SKM-1 treated with dmso at 0.1 percent for 144 hours (cell line): ENCODE results near the gene S1PR2.
"Not testable (repeated sequence)": the region's sequence is repeated elsewhere in the genome, so short reads cannot be mapped to it uniquely, and the experiment has no call there.

Experiments used
- DNase-seq: peaks from one replicate; lab custom pipeline; 2025; ENCODE audit not compliant: unreplicated experiment; lab: John Stamatoyannopoulos, UW

S1PR2 gene

DNA sequence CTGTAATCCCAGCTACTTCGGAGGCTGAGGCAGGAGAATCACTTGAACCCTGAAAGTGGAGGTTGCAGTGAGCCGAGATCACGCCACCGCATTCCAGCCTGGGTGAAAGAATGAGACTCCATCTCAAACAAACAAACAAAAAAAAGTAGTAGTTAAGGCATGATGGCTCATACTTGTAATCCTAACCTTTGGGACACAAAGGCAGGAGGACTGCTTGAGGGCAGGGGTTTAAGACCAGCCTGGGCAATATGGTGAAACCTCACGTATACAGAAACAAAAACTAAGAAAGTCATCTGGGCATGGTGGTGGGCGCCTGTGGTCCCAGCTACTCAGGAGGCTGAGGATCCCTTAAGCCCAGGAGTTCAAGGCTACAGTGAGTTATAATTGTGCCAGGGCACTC lies 38.2 kb downstream of the S1PR2 start:
- no peak for DNase-seq

DNA sequence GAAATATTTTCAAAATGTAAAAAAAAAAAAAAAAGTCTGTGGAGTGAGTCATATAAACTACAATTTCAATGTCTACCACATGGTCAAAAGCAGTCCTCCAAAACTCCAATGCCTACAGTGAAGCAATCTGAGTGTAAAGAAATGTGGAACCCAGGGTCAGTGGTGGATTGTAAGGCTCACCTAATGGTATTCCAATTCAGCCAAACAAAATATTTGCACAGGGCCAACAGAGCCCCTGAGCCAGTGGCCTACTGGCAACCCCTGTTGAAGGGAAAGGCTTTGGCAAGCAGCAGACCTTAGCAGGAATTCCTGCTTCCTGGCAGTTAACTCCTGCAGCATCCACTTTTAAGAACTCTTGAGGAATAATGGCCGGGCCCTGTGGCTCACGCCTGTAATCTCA lies 39.8 kb downstream of the S1PR2 start:
- DNase-seq, result no peak

DNA sequence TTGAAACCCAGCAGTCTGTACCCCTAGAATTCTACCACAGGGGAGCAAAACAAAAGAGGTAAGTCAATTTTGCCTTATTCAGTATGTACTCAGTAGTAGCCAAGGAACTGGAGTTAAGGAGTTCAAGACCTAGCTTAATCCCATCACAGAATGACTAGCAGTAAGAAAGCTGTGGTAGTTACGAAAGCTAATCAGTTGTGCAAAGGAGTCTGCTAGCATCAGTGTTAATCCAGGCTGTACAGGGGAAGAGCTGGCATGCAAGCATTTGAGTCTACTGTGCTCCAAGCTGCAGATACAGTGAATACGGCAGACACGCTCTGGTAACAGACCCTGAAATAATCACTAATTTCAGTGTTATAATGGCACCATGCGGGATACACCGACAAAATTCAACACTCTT lies 41.1 kb downstream of the S1PR2 start:
- no peak for DNase-seq

DNA sequence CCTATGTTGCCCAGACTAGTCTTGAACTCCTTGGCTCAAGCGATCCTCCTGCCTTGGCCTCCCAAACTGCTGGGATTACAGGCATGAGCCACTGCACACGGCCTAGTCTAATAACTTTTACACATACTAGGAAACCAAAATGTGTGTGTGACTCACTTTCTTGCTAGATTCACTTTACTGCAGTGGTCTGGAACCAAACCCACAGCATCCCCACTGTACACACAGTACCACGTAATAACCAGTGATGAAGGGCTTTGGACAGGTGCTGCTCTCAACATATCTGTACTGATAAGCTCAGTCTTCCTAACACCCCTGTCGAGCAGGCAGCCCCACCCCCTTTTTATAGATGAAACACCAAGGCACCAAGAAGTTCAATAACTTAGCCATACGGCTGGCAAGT lies 41.5 kb downstream of the S1PR2 start:
- no peak for DNase-seq

DNA sequence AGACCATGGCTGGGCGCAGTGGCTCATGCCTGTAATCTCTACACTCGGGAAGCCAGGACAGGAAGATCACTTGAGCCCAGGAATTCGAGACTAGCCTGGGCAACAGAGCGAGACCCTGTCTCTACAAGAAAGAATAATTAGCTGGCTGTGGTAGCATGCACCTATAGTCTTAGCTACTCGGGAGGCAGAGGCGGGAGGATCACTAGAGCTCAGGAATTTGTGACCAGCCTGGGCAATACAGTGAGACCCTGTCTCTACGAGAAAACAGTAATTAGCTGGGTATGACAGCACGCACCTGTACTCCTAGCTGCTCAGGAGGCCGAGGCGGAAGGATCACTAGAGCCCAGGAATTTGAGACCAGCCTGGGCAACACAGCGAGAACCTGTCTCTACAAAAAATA lies 43.8 kb downstream of the S1PR2 start:
- no peak for DNase-seq

DNA sequence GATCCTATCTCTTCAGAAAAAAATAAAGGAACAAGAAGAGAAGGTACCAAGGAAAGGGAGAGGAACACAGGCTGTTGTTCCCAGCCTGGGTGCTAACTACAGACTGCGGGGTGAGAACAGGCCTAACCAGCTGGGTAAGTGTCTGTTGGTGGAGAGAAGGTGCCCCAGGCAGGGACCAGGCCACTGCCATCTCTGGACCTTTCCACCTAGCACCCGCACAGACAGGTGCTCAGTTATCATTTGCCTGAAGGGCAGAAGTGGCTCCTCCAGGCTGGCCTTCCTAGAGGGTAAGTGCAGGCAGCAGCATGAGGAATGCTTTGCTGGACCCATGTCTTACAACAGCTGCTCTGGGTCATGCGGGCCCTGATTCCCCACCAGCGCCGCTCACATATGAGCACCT lies 46.5 kb downstream of the S1PR2 start:
- no peak for DNase-seq

DNA sequence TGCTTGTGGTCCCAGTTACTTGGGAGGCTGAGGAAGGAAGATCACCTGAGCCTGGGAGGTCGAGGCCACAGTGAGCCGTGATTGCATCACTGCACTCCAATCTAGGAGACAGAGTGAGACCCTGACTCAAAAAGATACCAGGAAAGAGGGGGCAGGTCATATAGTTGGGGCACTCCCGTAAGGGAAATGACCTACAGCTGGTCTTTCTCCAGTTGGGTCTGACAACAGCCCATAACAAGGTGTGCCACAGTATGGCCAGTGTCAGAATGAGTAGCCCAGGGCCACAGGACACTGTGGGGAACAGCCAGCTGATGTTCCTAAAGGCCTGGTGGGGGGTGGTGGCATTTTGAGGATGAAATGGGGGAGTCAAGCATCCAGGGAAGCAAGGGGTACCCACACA lies 47.2 kb downstream of the S1PR2 start:
- no peak for DNase-seq

DNA sequence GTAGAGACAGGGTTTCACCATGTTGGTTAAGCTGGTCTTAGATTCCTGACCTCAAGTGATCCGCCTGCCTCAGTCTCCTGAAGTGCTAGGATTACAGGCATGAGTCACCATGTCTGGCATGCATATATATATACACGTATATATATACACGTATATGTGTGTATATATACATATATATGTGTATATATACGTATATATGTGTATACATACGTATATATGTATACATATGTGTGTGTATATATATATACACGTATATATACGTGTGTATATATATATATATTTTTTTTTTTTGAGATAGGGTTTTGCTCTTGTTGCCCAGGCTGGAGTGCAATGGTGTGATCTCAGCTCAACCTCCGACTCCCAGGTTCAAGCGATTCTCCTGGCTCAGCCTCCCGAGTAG lies 48.3 kb downstream of the S1PR2 start:
- DNase-seq, result no peak

DNA sequence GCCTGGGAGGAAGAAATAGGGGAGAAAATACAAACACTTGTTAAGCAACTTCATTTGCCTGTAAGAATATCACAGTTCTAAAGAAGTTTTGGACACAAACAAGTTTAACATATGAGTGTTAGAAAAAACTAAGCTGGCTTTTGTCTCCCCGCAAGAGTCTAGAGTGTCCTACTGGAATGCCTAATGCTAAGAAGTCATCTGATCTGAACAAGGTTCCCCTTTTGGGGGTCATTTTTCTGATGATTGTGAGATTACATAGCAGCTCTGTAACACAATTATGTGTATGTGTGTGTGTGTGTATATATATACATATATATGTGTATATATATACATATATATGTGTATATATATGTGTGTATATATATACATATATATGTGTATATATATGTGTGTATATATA lies 49.1 kb downstream of the S1PR2 start:
- DNase-seq, result no peak

DNA sequence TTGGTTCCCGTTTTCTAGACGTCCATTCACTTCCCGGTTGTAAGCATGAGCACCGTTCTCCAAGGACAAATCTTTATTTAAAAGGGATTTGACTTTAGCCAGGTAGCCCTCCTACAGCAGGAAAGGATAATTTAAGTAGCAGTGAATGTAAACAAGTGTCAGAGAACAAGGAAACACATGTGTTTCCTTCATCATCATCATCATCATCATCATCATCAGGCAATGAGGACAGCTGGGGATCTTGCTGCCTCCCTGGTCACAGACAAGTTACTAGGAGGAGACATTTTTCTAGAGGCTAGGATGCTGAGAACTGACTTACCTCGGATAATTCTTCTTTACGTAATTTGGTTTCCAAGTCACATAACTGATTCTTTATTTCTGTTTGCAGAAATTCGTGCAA lies 50.7 kb downstream of the S1PR2 start:
- DNase-seq, result no peak

DNA sequence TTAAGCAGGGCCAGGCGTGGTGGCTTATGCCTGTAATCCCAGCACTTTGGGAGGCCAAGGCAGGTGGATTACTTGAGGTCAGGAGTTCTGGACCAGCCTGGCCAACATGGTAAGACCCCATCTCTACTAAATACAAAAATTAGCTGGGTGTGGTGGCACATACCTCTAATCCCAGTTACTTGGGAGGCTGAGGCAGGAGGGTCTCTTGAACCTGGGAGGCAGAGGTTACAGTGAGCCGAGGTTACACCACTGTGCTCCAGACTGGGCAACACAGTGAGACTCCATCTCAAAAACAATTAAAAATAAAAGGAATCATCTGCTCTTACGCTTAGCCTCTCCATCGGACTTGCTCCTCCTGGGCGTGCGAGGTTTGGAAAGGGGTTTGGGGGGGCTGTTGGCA lies 51.1 kb downstream of the S1PR2 start:
- not testable (repeated sequence) for DNase-seq

DNA sequence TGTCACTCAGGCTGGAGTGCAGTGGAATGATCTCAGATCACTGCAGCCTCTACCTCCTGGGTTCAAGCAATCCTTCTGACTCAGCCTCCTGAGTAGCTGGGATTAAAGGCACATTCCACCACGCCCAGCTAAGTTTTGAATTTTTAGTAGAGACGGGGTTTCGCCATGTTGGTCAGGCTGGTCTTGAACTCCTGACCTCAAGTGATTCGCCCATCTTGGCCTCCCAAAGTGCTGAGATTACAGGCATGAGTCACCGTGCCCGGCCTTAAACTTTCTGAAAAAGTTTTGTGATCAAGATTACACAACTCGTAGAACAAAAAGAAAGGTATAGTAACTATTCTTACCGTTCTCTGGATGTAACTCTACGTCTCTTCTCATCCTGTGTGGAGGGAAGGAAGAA lies 57.6 kb downstream of the S1PR2 start:
- no peak for DNase-seq
